ENCODE measurements around the gene VPS45. TPM values are rescaled to one million over a fixed set of nuclear protein-coding genes. Genes with fewer than 3 reads are reported as not detected.

VPS45 gene
- total and polyA plus RNA-seq, 2 of the 8 experiments (the other 6 are each of a cell fraction or from before 2014, with no cell fraction given): 19.1 to 27.6 TPM

DNA sequence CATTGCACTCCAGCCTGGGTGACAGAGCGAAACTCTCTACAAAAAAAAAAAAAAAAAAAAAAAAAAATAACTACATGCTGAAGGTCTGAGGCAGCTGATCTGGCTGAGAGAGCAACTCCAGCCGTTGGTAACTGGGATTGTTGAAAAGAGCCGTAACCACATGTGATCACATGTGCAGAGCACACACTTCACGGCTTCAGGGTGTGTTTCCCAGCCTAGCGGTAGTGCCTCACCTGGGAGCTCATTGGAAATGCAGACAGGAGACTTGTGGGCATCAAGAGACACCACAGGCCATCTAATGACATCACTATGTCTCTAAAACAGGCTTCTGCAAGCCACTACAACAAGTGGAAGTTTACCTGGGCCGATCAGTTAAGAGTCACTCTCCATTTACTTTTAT lies 45.2 kb upstream of the VPS45 start:
- no peak overlapping the region for H2BK20ac ChIP-seq (ENCODE audit: low read length)
- H3K79me2 ChIP-seq (ENCODE audit: control insufficient read depth in 1 of 2, insufficient read depth in 2 of 2, low read length in 2 of 2): no peaks in the 10 kb centered on the region
- H4K91ac ChIP-seq (replicated peaks; ENCODE audit: insufficient read length, low read length): no peak overlapping the region
- WGBS, 2 experiments (ENCODE audit: extremely low coverage in 1 of 2, insufficient coverage in 1 of 2, insufficient read length in 1 of 2, insufficient replicate concordance in 2 of 2, low coverage in 1 of 2, low lambda C conversion rate in 2 of 2, missing lambda C conversion rate in 1 of 2): 89% methylated on average over 5 of the region's 6 CpGs; no CpG with 5 or more reads in 1 of the 2 experiments
- H3K56ac ChIP-seq (replicated peaks; ENCODE audit: insufficient read length, low read depth, low read length): no peak overlapping the region
- no peak overlapping the region for H3K18ac ChIP-seq (ENCODE audit: extremely low read depth, low read length)
- no peak overlapping the region for H3K23ac ChIP-seq (ENCODE audit: insufficient read length)
- no peak overlapping the region for H2BK12ac ChIP-seq (ENCODE audit: low read depth, low read length)
- POLR2A ChIA-PET (ENCODE audit: partially characterized antibody): interaction anchor here (4.5 kb wide), 1 partner anchor 11 kb away, joined by 21 read pairs; the partner anchor contains the start of gene OTUD7B
- H3K4me3 ChIP-seq (ENCODE audit: extremely low read depth in 1 of 4, insufficient read depth in 2 of 4, low read depth in 3 of 4, low read length in 4 of 4): no peak overlapping the region
- no peaks in the 10 kb centered on the region for H3K36me3 ChIP-seq (ENCODE audit: control insufficient read depth in 2 of 4, insufficient read depth in 4 of 4, low read length in 3 of 4)
- no peak overlapping the region for H3K4me2 ChIP-seq (ENCODE audit: insufficient read depth in 1 of 2, low read depth in 2 of 2, low read length in 2 of 2)
- no peak overlapping the region for H4K5ac ChIP-seq (ENCODE audit: insufficient read length, low read depth, low read length)
- TF ChIP-seq RAD21 (IDR thresholded peaks at IDR 0.05 in 1 of 2, conservative IDR thresholded peaks at IDR 0.05 in 1 of 2; ENCODE audit: low read depth in 2 of 2, low read length in 2 of 2) (0 out of 4 replicates have a peak, but pooled peaks of 1 of the 2 experiments have one; percentile 4), SIN3A (conservative IDR thresholded peaks at IDR 0.05 in 1 of 2, IDR thresholded peaks at IDR 0.05 in 1 of 2; ENCODE audit: low read depth in 1 of 2, low read length in 2 of 2) (no peak), BCL11A (IDR thresholded peaks at IDR 0.05; ENCODE audit: low read depth in 2 of 2, low read length in 2 of 2) (no peak)
- TF ChIP-seq, protein P1, sequence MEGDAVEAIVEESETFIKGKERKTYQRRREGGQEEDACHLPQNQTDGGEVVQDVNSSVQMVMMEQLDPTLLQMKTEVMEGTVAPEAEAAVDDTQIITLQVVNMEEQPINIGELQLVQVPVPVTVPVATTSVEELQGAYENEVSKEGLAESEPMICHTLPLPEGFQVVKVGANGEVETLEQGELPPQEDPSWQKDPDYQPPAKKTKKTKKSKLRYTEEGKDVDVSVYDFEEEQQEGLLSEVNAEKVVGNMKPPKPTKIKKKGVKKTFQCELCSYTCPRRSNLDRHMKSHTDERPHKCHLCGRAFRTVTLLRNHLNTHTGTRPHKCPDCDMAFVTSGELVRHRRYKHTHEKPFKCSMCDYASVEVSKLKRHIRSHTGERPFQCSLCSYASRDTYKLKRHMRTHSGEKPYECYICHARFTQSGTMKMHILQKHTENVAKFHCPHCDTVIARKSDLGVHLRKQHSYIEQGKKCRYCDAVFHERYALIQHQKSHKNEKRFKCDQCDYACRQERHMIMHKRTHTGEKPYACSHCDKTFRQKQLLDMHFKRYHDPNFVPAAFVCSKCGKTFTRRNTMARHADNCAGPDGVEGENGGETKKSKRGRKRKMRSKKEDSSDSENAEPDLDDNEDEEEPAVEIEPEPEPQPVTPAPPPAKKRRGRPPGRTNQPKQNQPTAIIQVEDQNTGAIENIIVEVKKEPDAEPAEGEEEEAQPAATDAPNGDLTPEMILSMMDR (IDR thresholded peaks at IDR 0.05; ENCODE audit: control extremely low read depth in 1 of 3, insufficient read depth in 1 of 3, low read depth in 1 of 3, low read length in 3 of 3): peak in 1 of 3 experiments; percentile 23; a peak in 1 of 4 replicates
- DNase-seq (ENCODE audit: low read depth in 1 of 2, low spot score in 2 of 2) (no peak), FAIRE-seq (no peak)
- no peak overlapping the region for H4K8ac ChIP-seq (ENCODE audit: extremely low read depth, insufficient read depth, low read length)
- H3K4me1 ChIP-seq (replicated peaks in 1 of 4; ENCODE audit: control insufficient read depth in 3 of 4, insufficient read depth in 4 of 4, low read length in 3 of 4): no peaks in the 10 kb centered on the region; a peak in 1 of 7 replicates
- no peak overlapping the region for H2BK15ac ChIP-seq (ENCODE audit: low read length)
- H3K14ac ChIP-seq (ENCODE audit: insufficient read length): no peak overlapping the region
- H3K9me3 ChIP-seq (ENCODE audit: insufficient read depth in 2 of 2, low read depth in 1 of 2, low read length in 1 of 2): no peaks in the 10 kb centered on the region
- no peak overlapping the region for H2AFZ ChIP-seq (ENCODE audit: low read length)
- no peak overlapping the region for H2AK5ac ChIP-seq (ENCODE audit: low read depth, low read length)
- H3K79me1 ChIP-seq (ENCODE audit: low read depth, low read length): no peaks in the 10 kb centered on the region
- H3K27me3 ChIP-seq (replicated peaks in 1 of 4; ENCODE audit: control insufficient read depth in 3 of 4, extremely low read depth in 1 of 4, insufficient read depth in 3 of 4, low read length in 3 of 4): no peaks in the 10 kb centered on the region
- no peaks in the 10 kb centered on the region for H4K20me1 ChIP-seq (replicated peaks in 1 of 2; ENCODE audit: control insufficient read depth in 1 of 2, insufficient read depth in 2 of 2, low read length in 2 of 2)
- H3K9ac ChIP-seq (replicated peaks in 1 of 4; ENCODE audit: extremely low read depth in 1 of 4, low read depth in 3 of 4, low read length in 3 of 4): no peak overlapping the region
- H2BK120ac ChIP-seq (replicated peaks; ENCODE audit: low read depth, low read length): no peak overlapping the region
- no peak overlapping the region for H3K27ac ChIP-seq (ENCODE audit: low read depth, low read length)
- H3K4ac ChIP-seq (replicated peaks; ENCODE audit: insufficient read length, low read depth, low read length): no peak overlapping the region
- no peak overlapping the region for H2BK5ac ChIP-seq (ENCODE audit: low read depth, low read length)
- CTCF ChIA-PET (ENCODE audit: partially characterized antibody): interaction anchor here (0.7 to 1.2 kb wide), 3 partner anchors 21 to 146 kb away, joined by 3 to 4 read pairs (median 3); no protein-coding TSS in a partner anchor
- no peaks in the 10 kb centered on the region for H3K23me2 ChIP-seq (ENCODE audit: low read depth, low read length)

All from H1 (cell line).